DMS153 treated with DMSO at 0.1 percent for 48 hours (cell line): Measurements from ENCODE around the gene FMN1.
"Not testable (repeated sequence)": the region's sequence is repeated elsewhere in the genome, so short reads cannot be mapped to it uniquely, and the experiment has no call there.

Source experiments
- DNase-seq: peaks from one replicate; lab custom pipeline; 2025; ENCODE audit not compliant: unreplicated experiment; lab: John Stamatoyannopoulos, UW

FMN1 gene

GRCh38 chr15:33098094-33099058 is 96.1 kb downstream of the FMN1 start:
- no peak for DNase-seq

- no peak for DNase-seq
Measured at GRCh38 chr15:33096134-33096533, 98.4 kb downstream of the FMN1 start.

DNA sequence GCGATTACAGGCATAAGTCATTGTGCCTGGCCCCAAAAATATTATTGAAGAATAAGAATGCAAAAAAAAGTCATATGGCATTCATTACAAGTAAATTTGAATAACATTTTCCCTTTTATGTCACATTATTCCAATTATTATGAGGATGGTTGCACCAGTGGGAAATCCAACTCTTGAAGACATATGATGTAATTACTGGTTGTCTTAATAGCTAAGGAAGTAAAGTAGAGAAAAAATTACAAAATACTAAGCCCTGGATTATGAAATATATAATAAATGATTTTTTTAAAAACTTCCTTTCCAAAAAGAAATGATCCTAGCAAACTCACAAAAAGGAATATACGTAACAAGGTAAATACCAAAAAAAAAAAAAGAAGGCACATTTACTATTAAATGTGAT is 98.9 kb downstream of the FMN1 start:
- DNase-seq = no peak

DNA sequence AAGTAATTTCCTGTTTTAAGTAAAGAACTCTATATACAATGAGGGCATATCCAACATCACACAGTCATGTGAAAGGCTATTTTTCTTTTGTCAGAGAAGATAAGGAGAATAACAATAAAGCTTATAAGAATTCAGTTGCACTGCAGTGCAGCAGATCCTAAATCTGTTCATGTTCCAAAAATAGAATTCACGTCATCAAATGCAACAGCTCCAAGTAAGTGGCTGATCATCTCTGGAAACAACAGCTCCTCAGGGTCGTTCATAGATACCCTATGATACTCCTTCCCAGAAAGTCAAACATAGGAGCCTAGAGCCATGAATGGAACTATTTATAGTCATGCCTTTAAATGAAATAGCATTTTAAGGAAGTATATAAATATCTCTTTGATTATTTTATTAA is 100.2 kb downstream of the FMN1 start:
- DNase-seq = no peak

DNA sequence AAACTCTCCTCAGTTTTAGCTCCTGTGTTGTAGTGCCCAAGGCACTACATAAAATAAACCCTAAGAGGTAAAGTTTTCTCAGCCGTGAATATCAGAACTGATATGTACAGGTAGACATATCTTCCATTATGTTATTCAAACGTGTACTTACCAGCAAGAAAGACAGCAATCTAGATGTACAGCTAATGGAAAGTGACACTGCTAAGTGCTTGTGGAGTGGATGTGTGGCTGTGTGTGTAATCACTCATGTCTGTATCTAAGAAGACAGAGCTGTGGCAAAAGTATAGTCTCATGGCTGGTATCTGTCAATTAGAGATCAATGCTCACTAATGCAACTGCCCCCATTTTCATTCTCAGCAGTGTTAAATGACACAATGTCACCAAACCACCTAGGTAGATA is 101.3 kb downstream of the FMN1 start:
- DNase-seq = no peak

GRCh38 chr15:33091983-33092693 is 102.4 kb downstream of the FMN1 start:
- no peak for DNase-seq

DNA sequence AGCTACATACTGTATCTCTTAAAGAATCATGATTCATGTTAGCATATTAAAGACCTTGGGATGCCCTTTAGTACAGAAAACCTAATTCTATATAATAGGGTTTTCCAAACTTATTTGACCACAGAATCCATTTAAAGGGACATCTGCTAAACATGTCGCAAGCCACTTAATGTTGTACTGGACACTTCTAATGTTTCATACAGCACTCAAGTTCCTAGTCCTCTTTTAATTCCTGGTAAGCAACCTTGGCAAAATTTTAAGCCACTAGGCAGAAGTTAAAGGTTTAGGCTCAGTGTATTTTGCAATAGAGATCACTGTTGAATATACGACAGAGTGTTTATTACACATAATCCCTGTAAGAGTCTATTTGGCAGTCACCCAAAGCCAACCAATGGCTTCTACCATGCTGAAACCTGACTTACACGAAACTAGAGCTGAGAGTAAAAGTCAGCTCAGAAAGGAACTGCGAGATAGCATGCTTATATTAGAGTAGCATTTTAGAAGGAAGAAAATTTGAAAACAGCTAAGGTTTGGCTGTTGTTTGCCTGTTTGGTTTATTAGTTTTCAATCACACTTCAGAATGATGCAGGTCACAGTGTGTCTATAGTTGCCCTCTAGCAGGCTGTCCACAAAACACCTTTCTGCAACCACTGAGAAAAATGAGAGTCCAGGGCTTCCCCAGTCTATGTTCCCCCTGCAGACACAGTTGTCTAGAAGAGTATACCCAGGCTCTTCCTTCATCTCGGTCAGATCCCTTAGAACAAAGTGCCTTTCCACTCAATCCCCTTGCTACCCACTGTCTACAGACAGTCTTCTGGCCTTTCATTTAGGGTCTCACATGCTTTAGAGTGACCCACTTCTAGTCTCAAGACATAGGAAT is 104.4 kb downstream of the FMN1 start:
- peak; percentile 32 for DNase-seq

DNA sequence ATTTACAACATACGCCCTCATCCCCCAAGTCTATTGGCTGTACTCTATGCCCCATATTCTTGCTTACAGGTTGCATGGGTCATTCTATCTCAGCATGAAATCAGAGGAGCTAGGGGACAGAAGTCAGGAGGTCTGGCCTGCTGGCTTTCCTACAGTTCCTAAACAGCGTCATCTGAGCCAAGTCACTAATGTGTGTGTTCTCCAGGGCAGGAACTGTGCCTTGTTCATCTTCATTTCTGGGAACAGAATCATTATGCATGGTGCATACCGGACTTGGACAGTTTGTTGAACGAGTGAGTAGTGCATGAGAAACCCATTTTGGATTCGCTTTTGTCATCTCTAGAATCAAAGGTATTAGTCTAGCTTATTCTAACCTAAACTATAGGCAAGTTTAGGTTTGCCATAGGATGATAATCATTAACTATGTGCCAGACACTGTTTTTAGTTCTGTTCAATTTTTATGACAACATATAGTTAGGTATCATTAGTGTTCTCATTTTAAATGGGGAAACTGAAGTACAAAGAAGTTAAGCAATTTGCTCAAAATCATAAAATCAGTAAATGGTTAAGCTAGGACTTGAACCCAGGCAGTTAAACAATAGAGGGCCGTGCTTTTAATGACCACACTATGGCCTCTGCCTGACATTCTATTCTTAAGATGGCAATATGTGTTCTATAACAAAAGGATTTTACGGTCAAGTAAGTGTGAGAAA is 105.2 kb downstream of the FMN1 start:
- DNase-seq = no peak

DNA sequence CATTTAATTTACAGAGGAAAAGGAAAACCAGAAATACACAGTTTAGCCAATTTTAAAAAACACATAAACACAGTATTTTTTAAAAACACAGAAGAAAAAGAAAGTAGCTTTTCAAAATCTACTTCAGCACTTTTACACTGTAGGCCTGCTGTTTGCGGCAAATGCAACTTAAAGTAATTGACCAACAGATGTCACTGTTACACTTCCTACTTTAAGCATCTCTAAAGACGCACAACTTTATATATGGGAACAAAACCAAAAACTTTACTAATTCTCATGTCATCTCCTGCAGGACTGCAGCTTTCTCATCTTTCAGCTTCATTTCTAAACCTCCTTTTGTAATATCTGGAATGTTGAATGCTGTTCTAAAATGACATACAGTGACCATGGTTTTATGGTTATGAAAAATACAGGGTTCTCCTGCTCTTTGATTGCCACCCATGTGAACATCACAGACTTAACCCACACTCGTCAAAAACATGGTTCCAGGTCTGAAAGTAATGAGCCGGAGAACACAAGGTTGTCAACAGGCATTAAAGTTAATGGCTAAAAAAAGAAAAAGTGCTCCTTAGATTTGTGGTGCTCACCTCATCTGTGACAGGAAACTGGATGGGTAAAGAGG is 107.9 kb downstream of the FMN1 start:
- peak; percentile 3 for DNase-seq

DNA sequence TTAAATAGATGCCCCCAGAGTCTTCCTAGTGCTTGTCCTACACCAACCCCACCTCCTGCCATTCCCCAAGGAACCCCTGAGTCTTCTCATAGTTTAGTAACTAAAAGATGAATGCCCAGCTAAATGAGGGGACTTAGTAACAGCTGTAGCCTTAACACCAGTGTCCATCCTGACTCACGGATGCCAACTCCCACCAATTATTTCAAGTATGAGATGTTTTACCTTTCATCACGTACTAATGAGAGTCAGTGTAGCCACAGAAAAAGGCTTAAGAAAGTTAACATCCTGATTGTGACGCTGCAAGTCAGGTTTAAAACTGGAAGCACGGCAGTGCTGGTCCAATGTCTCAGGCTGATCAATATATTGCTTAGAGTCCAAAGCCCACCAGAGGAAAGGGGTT is 109.9 kb downstream of the FMN1 start:
- no peak for DNase-seq

DNA sequence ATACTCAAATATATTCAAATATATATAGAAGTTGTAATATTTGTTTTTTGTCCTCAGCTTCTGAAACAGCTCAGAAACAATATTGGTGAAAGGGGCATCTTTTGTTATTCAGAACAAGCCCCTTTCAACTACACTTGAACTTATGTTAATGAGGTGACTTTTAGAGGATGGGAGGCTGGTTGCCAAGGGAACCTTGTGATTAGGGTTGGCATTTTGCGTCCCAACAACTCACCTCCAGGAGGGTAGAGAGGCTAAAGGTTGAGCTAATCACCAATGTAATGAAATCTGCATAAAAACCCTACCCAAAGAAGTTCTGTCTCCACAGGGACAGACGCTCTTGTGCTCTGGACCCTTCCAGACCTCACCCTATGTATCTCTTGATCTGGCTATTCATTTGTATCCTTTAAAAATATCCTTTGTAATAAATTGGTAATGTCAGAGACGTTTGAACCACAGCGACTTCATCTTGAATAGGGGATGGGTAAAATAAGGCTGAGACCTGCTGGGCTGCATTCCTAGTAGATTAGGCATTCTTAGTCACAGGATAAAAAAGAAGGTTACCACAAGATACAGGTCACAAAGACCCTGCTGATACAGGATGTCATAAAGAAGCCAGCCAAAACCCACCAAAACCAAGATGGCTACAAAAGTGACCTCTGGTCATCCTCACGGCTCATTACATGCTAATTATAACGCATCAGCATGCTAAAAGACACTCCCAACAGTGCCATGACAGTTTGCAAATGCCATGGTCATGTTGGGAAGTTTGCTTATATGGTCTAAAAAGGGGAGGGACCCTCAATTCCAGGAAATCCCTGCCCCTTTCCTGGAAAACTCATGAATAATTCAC is 111.1 kb downstream of the FMN1 start:
- no peak for DNase-seq

DNA sequence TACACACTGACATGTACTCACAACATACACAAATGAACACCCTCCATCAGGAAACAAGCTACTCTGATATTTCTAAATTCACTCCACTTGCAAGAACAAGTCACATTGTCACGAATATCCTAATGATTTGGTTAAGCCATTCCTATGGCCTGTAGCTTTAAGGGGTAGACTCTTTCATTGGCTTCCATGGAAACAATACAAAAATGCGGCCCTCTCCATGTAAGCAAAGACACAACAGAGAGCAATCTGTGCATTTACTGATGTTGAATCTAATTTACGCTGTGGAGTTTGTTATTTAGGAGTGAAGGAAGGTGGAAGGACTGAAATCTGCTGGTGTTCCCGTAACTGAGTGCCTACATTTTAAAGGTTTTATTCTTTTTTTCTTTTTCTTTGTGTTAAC is 114.5 kb downstream of the FMN1 start:
- DNase-seq = no peak

- DNase-seq = no peak
Measured at GRCh38 chr15:33078607-33079006, 115.9 kb downstream of the FMN1 start.

DNA sequence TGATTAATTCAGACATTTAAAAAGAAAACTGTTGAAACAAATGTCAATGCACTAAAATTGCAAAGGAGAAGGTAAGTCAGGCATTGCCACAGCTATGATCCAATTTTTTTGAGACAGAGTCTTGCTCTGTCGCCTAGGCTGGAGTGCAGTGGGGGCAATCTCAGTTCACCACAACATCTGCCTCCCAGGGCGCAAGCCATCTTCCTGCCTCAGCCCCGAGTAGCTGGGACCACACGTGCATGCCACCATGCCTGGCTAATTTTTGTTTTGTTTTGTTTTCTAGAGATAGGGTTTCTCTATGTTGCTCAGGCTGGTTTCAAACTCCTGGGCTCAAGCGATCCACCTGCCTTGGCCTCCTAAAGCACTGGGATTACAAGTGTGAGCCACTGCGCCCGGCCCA is 117.6 kb downstream of the FMN1 start:
- no peak for DNase-seq

DNA sequence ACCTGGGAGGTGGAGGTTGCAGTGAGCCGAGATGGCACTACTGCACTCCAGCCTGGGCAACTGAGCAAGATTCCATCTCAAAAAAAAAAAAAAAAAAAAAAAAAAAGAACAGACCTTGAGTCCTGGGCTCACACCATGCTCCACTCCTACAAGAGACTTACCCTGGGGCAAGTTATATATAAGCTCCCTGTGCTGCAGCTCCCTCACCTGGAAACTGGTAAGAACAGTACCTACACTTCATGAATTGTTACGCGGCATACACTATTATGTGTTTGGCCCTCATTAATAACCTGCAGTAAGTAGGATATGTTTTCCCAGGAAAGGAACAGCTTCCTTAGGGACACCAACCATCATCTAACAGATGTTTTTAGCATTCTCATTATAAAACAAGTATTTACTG is 119.6 kb downstream of the FMN1 start:
- no peak for DNase-seq

DNA sequence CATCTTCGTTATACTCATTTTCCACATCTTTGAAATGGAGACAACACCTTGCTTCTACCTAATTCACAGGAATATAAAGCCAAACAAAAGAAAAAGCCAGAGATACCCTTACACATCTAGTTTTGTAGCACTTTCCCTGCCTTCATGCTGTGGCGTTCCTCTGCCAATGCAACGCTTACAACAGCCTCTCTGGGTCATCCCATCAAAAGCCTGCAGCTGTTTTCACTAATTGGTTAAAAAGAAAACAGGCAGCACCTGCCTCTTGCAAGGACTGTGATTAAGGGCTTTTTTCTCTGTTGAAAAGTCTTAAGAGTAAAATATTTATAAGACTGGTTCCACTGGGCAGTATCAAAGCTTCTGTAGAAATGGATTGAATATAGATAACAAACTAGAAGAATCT is 120.3 kb downstream of the FMN1 start:
- no peak for DNase-seq

- DNase-seq = no peak
Measured at GRCh38 chr15:33071451-33071850, 123.1 kb downstream of the FMN1 start.

GRCh38 chr15:33069903-33070302 is 124.6 kb downstream of the FMN1 start:
- not testable (repeated sequence) for DNase-seq

GRCh38 chr15:33069161-33069560 is 125.4 kb downstream of the FMN1 start:
- no peak for DNase-seq
